Stimulated activated CD4-positive, alpha-beta T cell treated with anti-CD3 and anti-CD28 coated beads, Interleukin-2, amount 100 ng/mL, for 24 hours (primary cell): ENCODE results near the gene TMEM121.
"Not testable (repeated sequence)": the region's sequence is repeated elsewhere in the genome, so short reads cannot be mapped to it uniquely, and the experiment has no call there.

Source experiments
- DNase-seq, 2 donors: peaks; one replicate each; pipeline ENCODE4 v3.0.0-alpha.2; 2020

Gene TMEM121

DNA sequence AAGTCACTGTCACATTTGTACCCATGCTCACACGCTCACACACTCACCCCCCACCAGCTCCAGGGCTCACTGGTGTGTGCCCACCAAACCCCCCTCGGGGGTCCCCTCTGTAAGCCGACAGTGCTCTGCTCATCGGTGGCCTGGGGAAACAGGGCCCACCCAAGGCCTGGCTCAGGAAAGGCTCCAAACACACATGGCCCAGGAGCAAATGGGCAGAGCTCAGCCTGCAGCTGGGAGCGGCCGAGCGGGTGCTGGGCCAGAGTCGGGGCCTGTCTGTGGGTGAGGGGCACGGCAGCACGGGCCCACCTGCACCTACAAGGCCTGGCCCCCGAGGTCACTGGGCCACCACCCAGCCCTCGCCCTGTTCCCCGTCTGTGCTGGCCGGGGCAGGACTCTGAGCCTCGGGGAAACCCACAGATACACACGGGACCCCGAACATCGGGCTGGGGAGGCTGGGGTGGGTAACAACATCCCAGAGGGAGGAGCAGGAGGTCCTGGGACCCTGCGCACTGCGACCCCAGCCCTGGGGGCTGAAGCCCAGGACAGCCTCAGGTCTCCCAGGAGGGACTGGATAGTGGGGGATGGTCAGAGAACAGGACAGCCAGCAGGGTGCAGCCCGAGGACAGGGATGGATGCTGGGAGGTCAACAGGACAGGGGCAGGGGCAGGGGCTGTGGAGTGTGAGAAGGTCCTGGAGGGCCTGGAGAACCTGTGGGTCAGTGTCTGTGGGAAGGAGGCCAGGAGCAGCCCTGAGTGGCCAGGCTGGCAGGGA lies 45.0 kb downstream of the TMEM121 start:
- not testable (repeated sequence) for DNase-seq

DNA sequence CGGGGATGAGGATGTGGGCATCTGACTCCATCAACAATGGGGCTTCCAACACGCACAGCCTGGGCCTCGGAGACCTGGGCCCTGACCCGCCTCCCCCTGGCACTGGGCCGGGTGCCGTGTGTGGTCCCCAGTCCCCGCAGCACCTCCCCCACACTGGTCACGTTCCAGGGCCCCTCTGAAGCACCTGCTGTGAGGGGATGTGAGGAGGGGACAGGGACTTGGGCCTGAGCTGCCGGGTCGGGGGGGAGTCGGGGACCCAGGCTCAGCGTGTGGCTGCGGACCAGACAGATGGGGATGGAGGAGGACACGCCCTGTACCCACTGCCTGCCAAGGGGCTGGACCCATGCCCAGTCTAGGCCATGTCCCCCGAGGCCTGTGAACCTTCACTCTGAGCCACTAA lies 45.7 kb downstream of the TMEM121 start:
- not testable (repeated sequence) for DNase-seq

DNA sequence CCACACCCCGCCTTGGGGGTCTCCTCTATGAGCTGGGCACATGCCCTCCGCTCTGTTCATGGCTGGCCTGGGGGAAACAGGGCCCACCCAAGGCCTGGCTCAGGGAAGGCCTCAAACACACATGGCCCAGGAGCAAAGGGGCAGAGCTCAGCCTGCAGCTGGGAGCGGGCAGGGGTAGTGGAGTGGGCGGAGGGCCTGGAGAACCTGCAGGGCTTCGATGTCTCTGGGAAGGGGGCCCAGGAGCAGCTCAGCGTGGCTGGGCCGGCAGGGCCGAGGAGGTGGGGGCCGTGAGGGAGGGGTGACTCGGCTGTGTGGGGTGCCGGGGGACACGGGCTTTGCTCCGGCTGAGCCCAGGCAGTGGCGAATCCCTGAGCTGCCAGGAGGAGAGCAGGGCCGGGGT lies 47.5 kb downstream of the TMEM121 start:
- DNase-seq, result not testable (repeated sequence)

DNA sequence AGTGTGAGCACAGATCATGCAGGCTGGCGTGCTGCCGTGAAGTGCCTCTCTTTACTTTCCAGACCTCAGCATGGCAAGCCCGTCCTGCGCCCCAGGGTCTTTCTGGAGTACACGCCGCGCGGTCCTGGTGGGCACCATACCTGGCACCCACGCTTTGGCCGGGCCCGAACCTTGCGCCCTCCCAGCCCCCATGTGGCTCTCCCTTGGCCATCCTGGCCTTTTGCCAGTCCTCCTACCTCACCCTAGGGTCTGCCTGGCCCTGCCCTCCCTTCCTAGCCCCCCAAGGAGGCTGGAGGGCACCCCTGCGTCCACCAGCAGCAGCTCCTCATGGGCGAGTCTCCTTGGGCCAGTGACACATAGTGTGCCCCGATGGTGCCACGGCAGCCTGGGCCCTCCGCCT lies 48.0 kb downstream of the TMEM121 start:
- DNase-seq, result not testable (repeated sequence)

DNA sequence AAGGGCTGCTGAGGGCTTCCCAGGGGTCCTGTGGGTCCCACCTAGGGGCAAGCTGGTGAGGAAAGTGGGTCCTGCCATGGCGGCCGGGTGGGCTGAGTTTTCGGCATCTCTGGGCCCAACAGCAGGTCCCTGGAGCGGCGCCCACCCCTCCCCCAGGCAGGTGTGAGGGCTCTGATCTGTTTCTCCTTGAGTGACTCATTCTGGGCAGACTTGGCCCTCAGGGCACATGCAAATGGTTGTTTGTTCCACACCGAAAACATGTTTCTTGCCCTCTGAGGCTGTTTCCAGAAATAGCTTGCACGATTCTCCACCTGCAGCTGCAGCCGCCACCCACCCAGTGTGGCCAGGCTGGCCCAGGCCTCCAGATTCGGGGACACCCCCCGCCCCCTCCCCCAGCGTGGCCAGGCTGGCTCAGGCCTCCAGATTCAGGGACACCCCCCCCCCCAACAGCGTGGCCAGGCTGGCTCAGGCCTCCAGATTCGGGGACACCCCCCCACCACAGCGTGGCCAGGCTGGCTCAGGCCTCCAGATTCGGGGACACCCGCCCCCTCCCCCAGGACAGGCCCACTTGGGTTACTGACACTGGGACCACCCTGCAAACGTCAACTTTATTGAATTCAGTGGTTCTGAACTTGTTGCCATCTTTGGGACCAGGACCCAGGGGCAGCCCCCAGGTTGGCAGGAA lies 48.8 kb downstream of the TMEM121 start:
- not testable (repeated sequence) for DNase-seq

DNA sequence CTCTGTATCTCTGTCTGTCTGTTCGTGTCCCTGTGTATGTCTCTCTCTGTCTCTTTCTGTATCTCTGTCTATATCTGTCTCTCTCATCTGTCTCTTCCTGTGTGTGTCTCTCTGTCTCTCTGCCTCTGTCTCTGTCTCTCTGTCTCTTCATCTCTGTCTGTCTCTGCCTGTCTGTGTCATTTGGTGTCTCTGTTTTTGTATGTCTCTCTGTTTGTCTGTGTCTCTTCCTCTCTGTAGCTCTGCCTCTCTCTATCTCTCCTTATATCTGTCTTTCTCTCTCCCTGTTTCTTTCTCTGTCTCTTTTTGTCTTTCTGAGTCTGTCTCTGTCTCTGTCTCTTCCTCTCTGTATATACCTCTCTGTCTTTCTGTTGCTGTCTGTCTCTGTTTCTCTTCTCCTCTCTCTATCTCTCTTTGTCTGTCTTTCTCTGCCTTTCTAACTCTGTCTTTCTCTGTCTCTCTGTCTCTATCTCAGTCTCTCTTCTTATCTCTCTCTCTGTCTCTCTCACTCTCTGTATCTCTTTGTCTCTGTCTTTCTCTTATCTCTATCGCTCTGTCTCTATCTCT lies 50.2 kb downstream of the TMEM121 start:
- no peak for DNase-seq

DNA sequence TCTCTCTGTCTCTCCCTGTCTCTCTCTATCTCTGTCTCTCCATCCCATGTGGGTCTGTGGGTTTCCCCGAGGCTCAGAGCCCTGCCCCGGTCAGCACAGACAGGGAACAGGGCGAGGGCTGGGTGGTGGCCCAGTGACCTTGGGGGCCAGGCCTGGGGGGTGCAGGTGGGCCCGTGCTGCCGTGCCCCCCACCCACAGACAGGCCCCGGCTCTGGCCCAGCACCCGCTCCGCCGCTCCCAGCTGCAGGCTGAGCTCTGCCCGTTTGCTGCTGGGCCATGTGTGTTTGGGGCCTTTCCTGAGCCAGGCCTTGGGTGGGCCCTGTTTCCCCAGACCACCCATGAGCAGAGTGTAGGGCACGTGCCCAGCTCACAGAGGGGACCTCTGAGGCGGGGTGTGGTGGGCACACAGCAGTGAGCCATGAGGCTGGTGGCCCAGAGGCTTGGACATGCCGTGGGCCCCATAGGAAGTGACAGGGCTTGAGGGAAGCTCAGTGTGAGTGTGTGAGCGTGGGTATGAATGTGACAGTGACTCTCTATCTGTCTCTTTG lies 51.0 kb downstream of the TMEM121 start:
- no peak for DNase-seq

DNA sequence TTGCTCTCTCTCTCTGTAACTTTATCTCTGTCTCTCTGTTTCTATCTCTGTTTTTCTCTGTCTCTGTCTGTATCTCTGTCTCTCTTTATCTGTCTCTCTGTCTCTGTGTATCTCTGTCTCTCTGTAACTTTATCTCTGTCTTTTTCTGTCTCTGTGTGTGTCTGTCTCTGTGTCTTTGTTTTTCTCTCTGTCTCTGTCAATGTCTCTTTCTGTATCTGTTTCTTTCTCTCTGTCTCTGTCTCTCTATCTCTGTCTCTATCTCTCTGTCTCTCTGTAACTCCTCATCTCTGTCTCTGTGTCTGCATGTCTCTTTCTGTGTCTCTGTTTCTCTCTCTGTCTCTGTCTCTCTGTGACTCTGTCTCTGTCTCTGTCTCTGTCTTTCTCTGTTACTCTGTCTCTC lies 51.7 kb downstream of the TMEM121 start:
- DNase-seq, result no peak

DNA sequence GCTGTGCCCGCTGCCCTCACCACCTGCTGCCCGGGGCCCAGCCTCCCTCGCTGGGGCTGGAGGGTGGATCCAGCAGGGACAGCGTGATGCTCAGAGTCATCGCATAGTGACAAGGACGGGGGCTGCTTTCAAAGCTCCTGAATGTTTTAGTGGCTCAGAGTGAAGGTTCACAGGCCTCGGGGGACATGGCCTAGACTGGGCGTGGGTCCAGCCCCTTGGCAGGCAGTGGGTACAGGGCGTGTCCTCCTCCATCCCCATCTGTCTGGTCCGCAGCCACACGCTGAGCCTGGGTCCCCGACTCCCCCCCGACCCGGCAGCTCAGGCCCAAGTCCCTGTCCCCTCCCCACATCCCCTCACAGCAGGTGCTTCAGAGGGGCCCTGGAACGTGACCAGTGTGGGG lies 52.8 kb downstream of the TMEM121 start:
- not testable (repeated sequence) for DNase-seq
